Upper lobe of right lung (tissue), 1 donor: ENCODE measurements around the gene GPR25. TPM values are rescaled to one million over a fixed set of nuclear protein-coding genes. Genes with fewer than 3 reads are reported as not detected.

ENCODE experiments used
- ATAC-seq: fragments of 200-7000 bp; cut with Tn5 transposase; one replicate; pipeline ENCODE4 v1.9.1; 2020; ENCODE audit warnings: mild to moderate bottlenecking, moderate library complexity
- DNase-seq: peaks from one replicate; pipeline ENCODE4 v3.0.0-alpha.2; 2020
- H3K27ac ChIP-seq: fragments of 200-600 bp; one replicate; pipeline ENCODE4 v1.8.0; 2022
- H3K27me3 ChIP-seq: fragments of 200-600 bp; one replicate; pipeline ENCODE4 v1.8.0; 2022; ENCODE audit warnings: mild to moderate bottlenecking
- H3K36me3 ChIP-seq: fragments of 200-600 bp; one replicate; pipeline ENCODE4 v1.8.0; 2022
- H3K4me1 ChIP-seq: fragments of 200-600 bp; one replicate; pipeline ENCODE4 v1.8.0; 2022
- H3K4me3 ChIP-seq: fragments of 200-600 bp; one replicate; pipeline ENCODE4 v1.8.0; 2022; ENCODE audit warnings: mild to moderate bottlenecking
- H3K9me3 ChIP-seq: fragments of 200-600 bp; one replicate; pipeline ENCODE4 v1.8.0; 2022
- CTCF ChIP-seq: fragments of 200-600 bp; IDR thresholded peaks from one replicate; pipeline ENCODE4 v1.8.0; 2022; ENCODE audit warnings: antibody characterized with exemption
- intact Hi-C: fragments of 100-400 bp; cut with DNase I; formaldehyde crosslinking; loops from one replicate; pipeline ENCODE4 v1.11.0; 2022
- total RNA-seq: library from RNA; stranded (reverse); fragmentation: NEBNext Ultra II Directional; extraction: Animal tissue kit (Norgen Biotek cat#: 25700); gene quantifications from one replicate; pipeline ENCODE4 v1.2.1, GENCODE V29; 2021
- donor health status: DM: no; HTN: yes; CAD: no; lungs with severe emphysema.

Gene GPR25
- total RNA-seq, 1 donor from 2014 or later, result 0.32 TPM

- Histone ChIP-seq H3K36me3 (no peaks in the 10 kb centered on the region), H3K27me3 (no peaks in the 10 kb centered on the region), H3K4me1 (no peaks in the 10 kb centered on the region), H3K4me3 (no peak overlapping the region), H3K27ac (no peak overlapping the region), H3K9me3 (no peaks in the 10 kb centered on the region)
- no peak for ATAC-seq
- no peak for TF ChIP-seq CTCF
- DNase-seq, result no peak
- intact Hi-C loops, result no loop called here
These were observed 26.7 kb downstream of the GPR25 start for GRCh38 chr1:200899451-200899915.

- no peaks in the 10 kb centered on the region for H3K27me3 ChIP-seq
- TF ChIP-seq CTCF, result no peak
- H3K4me3 ChIP-seq, result no peak overlapping the region
- no peaks in the 10 kb centered on the region for H3K36me3 ChIP-seq
- no peak overlapping the region for H3K27ac ChIP-seq
- no peaks in the 10 kb centered on the region for H3K9me3 ChIP-seq
- DNase-seq (no peak), ATAC-seq (no peak)
- no peaks in the 10 kb centered on the region for H3K4me1 ChIP-seq
- intact Hi-C loops, result no loop called here
These were observed 27.4 kb downstream of the GPR25 start for GRCh38 chr1:200899954-200900867.

- intact Hi-C loops, result no loop called here
- Histone ChIP-seq H3K9me3 (no peaks in the 10 kb centered on the region), H3K36me3 (no peaks in the 10 kb centered on the region), H3K4me1 (no peaks in the 10 kb centered on the region), H3K4me3 (no peak overlapping the region), H3K27me3 (no peaks in the 10 kb centered on the region), H3K27ac (no peak overlapping the region)
- ATAC-seq (no peak), DNase-seq (no peak)
- no peak for TF ChIP-seq CTCF
These were observed 28.1 kb downstream of the GPR25 start for GRCh38 chr1:200900877-200901276.

GRCh38 chr1:200901350-200901749 lies 28.6 kb downstream of the GPR25 start:
- no peaks in the 10 kb centered on the region for H3K4me1 ChIP-seq

GRCh38 chr1:200901796-200902444 lies 29.1 kb downstream of the GPR25 start:
- DNase-seq (no peak), ATAC-seq (no peak)
- Histone ChIP-seq H3K9me3 (no peaks in the 10 kb centered on the region), H3K27ac (no peak overlapping the region), H3K27me3 (no peaks in the 10 kb centered on the region), H3K36me3 (no peaks in the 10 kb centered on the region), H3K4me3 (no peak overlapping the region), H3K4me1 (no peaks in the 10 kb centered on the region)
- intact Hi-C loops, result no loop called here
- no peak for TF ChIP-seq CTCF

More at GRCh38 chr1:200901350-200901749, 28.6 kb downstream of the GPR25 start:
- H3K36me3 ChIP-seq, result no peaks in the 10 kb centered on the region
- no peak overlapping the region for H3K4me3 ChIP-seq
- no peak for TF ChIP-seq CTCF
- no peaks in the 10 kb centered on the region for H3K27me3 ChIP-seq
- no peaks in the 10 kb centered on the region for H3K9me3 ChIP-seq
- DNase-seq (no peak), ATAC-seq (no peak)
- H3K27ac ChIP-seq, result no peak overlapping the region
- intact Hi-C loops, result no loop called here
